GM19438 (cell line): ENCODE data around the gene GSX2.
"Not testable (repeated sequence)": the region's sequence is repeated elsewhere in the genome, so short reads cannot be mapped to it uniquely, and the experiment has no call there.

Source experiments
- ATAC-seq: cut with Tn5 transposase; IDR thresholded peaks from one replicate; pipeline ENCODE4 v1.9.1; 2021; ENCODE audit warnings: low read depth; ENCODE audit not compliant: unreplicated experiment

Gene GSX2

DNA sequence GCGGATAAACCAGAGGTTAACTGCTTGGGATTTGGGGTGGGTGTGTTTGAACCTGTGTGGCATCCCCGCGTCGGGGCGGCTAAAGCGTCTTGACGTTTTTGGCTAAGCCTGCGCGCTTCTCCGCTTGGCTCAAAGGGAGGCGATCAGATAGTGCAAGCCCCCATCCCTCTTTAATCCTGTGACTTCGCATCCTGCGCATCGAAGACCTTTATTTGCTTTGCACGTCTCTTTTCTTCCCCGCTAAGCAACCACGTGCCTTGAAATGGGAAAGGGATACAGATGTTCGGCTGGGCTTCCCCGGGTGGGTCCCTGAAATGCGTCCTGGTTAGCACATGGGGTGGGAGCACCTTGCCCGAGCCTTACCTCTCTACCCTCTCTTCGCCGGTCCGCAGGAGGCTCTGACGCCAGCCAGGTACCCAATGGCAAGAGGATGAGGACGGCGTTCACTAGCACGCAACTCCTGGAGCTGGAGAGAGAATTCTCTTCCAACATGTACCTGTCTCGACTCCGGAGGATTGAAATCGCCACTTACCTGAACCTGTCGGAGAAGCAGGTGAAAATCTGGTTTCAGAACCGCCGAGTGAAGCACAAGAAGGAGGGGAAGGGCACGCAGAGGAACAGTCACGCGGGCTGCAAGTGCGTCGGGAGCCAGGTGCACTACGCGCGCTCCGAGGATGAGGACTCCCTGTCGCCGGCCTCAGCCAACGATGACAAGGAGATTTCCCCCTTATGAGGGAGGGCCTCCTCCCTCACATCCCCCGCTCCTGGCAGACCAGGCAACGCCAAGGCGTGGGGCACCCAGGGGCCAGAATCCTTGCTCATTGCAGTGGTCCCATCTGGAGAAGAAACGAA, 1.5 kb downstream of the GSX2 start:
- no peak for ATAC-seq

- no peak for ATAC-seq
Observed at GRCh38 chr4:54102531-54103106, 2.7 kb downstream of the GSX2 start.

DNA sequence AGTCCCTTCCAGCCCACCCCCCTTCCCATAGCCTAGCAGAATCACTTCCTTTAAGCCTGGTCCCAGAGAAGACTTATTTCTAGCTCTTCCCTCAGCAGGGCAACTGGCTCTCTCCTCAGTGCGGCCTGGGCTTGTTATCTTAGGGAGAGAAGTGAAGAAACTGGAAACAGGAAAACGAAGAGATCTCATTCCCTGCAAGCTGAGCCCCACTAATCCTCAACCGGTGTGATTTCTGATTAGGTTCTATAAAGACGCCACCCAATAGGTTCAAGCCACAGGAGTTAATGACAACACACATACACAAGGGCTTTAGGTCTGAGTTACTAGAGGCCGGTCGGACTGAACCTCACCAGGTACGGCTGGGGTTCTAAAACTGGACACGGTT, 3.2 kb downstream of the GSX2 start:
- no peak for ATAC-seq

- no peak for ATAC-seq
Observed at GRCh38 chr4:54104907-54105306, 4.9 kb downstream of the GSX2 start.

- no peak for ATAC-seq
Observed at GRCh38 chr4:54107951-54108748, 8.2 kb downstream of the GSX2 start.

- no peak for ATAC-seq
Observed at GRCh38 chr4:54109241-54110018, 9.5 kb downstream of the GSX2 start.

DNA sequence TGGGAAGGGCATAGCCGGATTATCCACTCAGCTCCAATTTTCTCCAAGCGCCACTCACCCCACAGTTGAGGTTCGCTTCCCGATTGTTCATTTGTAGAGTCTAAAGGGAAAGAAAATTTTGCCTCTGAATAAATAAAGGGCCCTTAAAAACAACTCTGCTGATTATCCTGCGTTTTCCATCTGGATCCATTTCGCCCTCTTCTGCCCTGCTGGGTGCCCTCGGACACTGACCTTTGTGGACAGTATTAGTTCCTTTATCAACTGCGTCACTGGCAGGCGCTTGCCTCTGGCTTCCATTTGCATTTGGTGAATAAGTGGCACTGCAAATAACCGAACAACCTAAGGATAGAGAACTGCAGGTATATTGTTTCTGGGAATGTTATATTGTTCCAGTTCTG, 10.1 kb downstream of the GSX2 start:
- no peak for ATAC-seq

GRCh38 chr4:54113206-54113605, 13.2 kb downstream of the GSX2 start:
- ATAC-seq = not testable (repeated sequence)

GRCh38 chr4:54116246-54116645, 16.3 kb downstream of the GSX2 start:
- ATAC-seq = not testable (repeated sequence)

DNA sequence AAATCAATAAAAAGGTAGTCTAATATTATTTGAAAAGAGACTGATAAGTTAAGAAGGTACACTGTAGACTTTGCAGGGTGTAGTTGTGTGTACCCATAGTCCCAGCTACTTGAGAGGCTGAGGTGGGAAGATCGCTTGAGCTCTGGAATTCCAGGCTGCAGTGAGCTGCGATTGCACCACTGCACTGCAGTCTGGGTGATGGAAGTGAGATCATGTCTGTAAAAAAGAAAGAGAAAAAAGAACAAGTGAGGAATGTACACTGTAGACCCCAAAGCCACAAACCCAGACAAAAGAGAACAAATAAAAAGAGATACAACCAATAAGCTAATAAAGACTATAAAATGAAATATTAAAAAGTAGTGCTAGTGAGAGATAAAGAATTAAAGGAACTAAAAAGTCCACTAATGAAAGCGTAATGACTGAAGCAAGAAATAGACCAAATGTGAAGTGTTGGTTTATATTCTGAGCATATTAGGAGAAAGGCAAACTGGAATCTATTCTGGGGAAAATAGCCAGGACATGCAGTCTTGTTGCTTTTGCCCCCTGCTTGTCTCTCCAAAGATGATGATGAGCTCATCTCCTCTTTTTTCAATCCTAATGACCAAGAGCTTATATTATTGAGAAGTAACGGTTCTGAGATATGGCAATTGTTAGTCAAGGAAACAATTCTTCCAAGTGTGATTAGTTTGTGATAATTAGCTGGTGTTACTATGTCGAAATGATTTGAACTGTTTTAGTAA, 19.1 kb downstream of the GSX2 start:
- no peak for ATAC-seq

GRCh38 chr4:54120518-54120917, 20.6 kb downstream of the GSX2 start:
- no peak for ATAC-seq

DNA sequence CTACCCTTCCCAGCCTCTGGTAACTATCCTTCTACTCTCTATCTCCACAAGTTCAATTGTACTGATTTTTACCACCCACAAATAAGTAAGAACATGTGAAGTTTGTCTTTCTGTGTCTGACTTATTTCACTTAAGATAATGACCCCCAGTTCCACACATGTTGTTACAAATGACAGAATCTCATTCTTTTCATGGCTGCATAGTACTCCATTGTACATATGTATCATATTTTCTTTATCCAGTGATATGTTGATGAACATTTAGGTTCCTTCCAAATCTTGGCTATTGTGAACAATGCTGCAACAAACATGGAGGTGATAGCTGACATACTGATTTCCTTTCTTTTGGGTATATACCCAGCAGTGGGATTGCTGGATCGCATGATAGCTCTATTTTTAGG, 27.7 kb downstream of the GSX2 start:
- no peak for ATAC-seq

DNA sequence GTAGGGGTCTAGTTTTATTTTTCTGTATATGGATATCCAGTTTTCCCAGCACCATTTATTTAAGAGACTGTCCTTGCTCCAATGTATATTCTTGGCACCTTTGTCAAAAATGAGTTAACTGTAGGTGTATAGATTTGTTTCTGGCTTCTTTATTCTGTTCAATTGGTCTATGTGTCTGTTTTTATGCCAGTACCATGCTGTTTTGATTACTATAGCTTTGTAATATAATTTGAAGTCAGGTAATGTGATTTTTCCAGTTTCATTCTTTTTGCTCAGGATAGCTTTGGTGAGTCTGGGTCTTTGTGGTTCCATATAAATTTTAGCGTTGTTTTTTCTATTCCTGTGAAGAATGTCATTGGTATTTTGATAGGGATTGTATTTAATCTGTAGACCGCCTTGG, 28.7 kb downstream of the GSX2 start:
- ATAC-seq = not testable (repeated sequence)

GRCh38 chr4:54139332-54139731, 39.4 kb downstream of the GSX2 start:
- ATAC-seq = no peak

- no peak for ATAC-seq
Observed at GRCh38 chr4:54140287-54140686, 40.3 kb downstream of the GSX2 start.

- no peak for ATAC-seq
Observed at GRCh38 chr4:54144199-54144598, 44.2 kb downstream of the GSX2 start.

DNA sequence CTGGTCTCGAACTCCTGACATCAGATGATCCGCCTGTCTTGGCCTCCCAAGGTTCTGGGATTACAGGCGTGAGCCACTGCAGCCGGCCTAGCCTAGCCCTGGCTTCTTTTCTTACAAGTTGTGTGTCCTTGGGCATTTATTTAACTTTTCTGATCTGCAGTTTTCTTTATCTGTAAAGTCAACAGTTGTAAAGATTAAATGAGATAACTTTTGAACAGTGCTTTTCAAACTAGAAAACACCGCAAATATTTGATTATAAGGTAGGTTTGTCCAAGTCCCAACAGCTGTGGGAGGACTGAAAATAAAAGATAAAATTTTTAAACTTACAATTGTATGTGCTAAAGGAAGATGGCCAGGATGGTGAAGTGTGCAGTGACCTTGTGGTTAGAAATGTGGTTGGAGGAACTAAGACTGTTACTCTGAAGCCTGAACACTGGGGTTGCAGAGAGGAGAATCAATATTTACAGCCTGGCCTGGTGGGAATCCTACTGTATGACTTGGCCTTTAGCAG, 44.8 kb downstream of the GSX2 start:
- no peak for ATAC-seq

GRCh38 chr4:54146139-54146538, 46.2 kb downstream of the GSX2 start:
- no peak for ATAC-seq

- ATAC-seq = no peak
Observed at GRCh38 chr4:54149323-54149722, 49.4 kb downstream of the GSX2 start.
